OCI-LY3 (cell line): ENCODE measurements around the gene EMILIN2.

Experiments used
- CTCF ChIP-seq: fragments of 200-600, 300-600 bp; sonication (generic); IDR thresholded peaks from 2 replicates; pipeline ENCODE4 v1.5.1; 2014; ENCODE audit warnings: antibody characterized with exemption, low read length, low read depth
- EZH2phosphoT487 ChIP-seq: fragments of 200-600 bp; shearing (Covaris generic); IDR thresholded peaks from 2 replicates; pipeline ENCODE4 v1.6.1; 2018; ENCODE audit warnings: antibody characterized with exemption, mixed run types, low read depth

DNA sequence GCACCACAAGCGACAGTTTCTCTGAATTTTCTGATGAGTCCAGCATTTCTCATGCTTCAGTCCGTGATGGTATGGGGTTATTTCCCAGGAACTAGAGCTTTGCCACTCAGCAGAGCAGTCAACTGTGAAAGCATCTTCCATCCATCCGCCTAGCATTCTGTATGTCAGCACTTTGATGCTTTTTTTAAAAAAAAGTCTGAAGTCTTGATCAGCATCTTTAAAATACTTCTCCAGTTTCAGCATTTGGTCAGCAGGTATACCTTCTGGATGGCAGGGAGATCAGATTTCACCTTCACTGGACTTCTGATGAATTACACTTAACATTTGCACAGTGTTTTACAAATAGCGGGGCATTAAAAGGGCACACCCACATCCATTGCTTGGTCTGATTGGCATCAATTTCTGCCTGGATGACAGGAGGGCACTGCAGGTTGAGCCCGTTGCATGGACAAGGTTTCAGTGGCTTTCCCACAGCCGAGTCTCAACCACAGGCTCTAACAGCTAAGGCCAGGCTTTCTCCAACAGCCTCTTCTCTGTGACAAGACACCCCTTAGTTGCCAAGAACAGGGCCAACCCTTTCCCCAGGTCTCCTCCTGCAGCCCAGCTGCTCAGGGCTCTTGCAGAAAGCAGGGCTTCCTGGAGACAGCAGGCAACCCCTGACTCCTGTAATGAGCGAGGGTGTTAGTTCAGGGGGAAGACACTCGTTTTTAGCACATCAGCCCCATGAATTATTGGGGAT lies 54.0 kb downstream of the EMILIN2 start:
- no peak for TF ChIP-seq EZH2phosphoT487
- TF ChIP-seq CTCF = no peak
